B cell (primary cell): Measurements from ENCODE around the gene TMEM106C. TPM values are rescaled to one million over a fixed set of nuclear protein-coding genes. Genes with fewer than 3 reads are reported as not detected.

ENCODE experiments used
- ATAC-seq: fragments of 200-7000 bp; cut with Tn5 transposase; one replicate; pipeline ENCODE4 v1.10.0; 2021; ENCODE audit warnings: low read depth, mild to moderate bottlenecking, moderate number of reproducible peaks, moderate library complexity
- CTCF ChIA-PET: fragments of 350-600 bp; sonication (Branson Sonifier 250); formaldehyde crosslinking; loops from one replicate; lab custom pipeline; 2021; ENCODE audit warnings: antibody characterized with exemption, inconsistent platforms; lab: Charles Lee
- POLR2A ChIA-PET: fragments of 350-600 bp; sonication (Branson Sonifier 250); formaldehyde crosslinking; loops from one replicate; lab custom pipeline; 2021; ENCODE audit warnings: antibody characterized with exemption; lab: Charles Lee
- DNase-seq: peaks from one replicate; pipeline ENCODE4 v3.0.0; 2013
- H2AFZ ChIP-seq: 2 replicates; pipeline ENCODE4 v1.6.1; 2012; ENCODE audit warnings: mild to moderate bottlenecking, low read depth, low read length; ENCODE audit not compliant: insufficient read depth, poor library complexity, severe bottlenecking
- H3K27ac ChIP-seq, 2 donors: 1 replicate in 1 of 2; 2 replicates in 1 of 2; pipeline ENCODE4 v1.5.1; 2012 to 2013; ENCODE audit warnings: low read length in 2 of 2, mild to moderate bottlenecking in 2 of 2, moderate library complexity in 1 of 2
- H3K27me3 ChIP-seq, 4 experiments: fragments of 200-600 bp in 1 of 4; sonication (generic) in 1 of 4; replicated peaks in 1 of 4; 1 replicate in 2 of 4; 2 replicates in 2 of 4; pipeline versions ENCODE4 v1.6.1 to v1.7.0; 2013 to 2016; ENCODE audit warnings: low read length in 3 of 4, mild to moderate bottlenecking in 2 of 4, mixed read lengths in 1 of 4, moderate library complexity in 1 of 4; ENCODE audit not compliant: insufficient read depth in 4 of 4, control insufficient read depth in 3 of 4; ENCODE audit errors: control extremely low read depth in 1 of 4
- H3K36me3 ChIP-seq, 2 experiments: replicated peaks in 1 of 2; 1 replicate in 1 of 2; 2 replicates in 1 of 2; pipeline versions ENCODE4 v1.6.1 to v1.7.1; 2013; ENCODE audit warnings: low read length in 1 of 2; ENCODE audit not compliant: insufficient read depth in 2 of 2, control insufficient read depth in 1 of 2; ENCODE audit errors: control extremely low read depth in 1 of 2, extremely low read depth in 1 of 2
- H3K4me1 ChIP-seq, 2 donors: fragments of 200-600 bp in 1 of 2; sonication (generic) in 1 of 2; 1 replicate in 1 of 2; 2 replicates in 1 of 2; pipeline versions ENCODE4 v1.5.1 to v1.6.1; 2013 to 2017; ENCODE audit warnings: low read length in 2 of 2; ENCODE audit not compliant: control insufficient read depth in 2 of 2, insufficient read depth in 2 of 2
- H3K4me2 ChIP-seq: replicated peaks from 2 replicates; pipeline ENCODE3; 2012; ENCODE audit warnings: mild to moderate bottlenecking, low read depth, low read length; ENCODE audit not compliant: poor library complexity, severe bottlenecking
- H3K4me3 ChIP-seq, 5 experiments: fragments of 200-600 bp in 1 of 5; sonication (generic) in 1 of 5; 1 replicate in 3 of 5; 2 replicates in 2 of 5; pipeline versions ENCODE4 v1.5.1 to v1.7.0; 2011 to 2016; ENCODE audit warnings: low read length in 4 of 5, mild to moderate bottlenecking in 4 of 5, low read depth in 2 of 5, control low read depth in 1 of 5, moderate library complexity in 1 of 5; ENCODE audit not compliant: insufficient read depth in 1 of 5; ENCODE audit errors: control extremely low read depth in 1 of 5, extremely low read depth in 1 of 5
- H3K79me2 ChIP-seq: fragments of 200-600 bp; sonication (generic); one replicate; pipeline ENCODE4 v1.6.0; 2016; ENCODE audit warnings: low read length; ENCODE audit not compliant: control insufficient read depth, insufficient read depth
- H3K9ac ChIP-seq: fragments of 200-600 bp; sonication (generic); 2 replicates; pipeline ENCODE4 v1.6.1; 2017; ENCODE audit warnings: mild to moderate bottlenecking, low read length, moderate library complexity
- H3K9me3 ChIP-seq, 3 donors: one replicate each; pipeline versions ENCODE4 v1.6.1 to v1.7.1; 2013; ENCODE audit warnings: low read length in 2 of 3; ENCODE audit not compliant: control insufficient read depth in 2 of 3, insufficient read depth in 1 of 3; ENCODE audit errors: control extremely low read depth in 1 of 3
- H4K20me1 ChIP-seq: 2 replicates; pipeline ENCODE4 v1.6.0; 2012; ENCODE audit warnings: mild to moderate bottlenecking, low read length; ENCODE audit not compliant: insufficient read depth, control insufficient read depth, poor library complexity, severe bottlenecking
- H3K27ac Mint-ChIP-seq: one replicate; pipeline ENCODE4 v1.8.0; 2021; ENCODE audit warnings: mixed read lengths
- H3K27me3 Mint-ChIP-seq: one replicate; pipeline ENCODE4 v1.8.0; 2021; ENCODE audit warnings: mixed read lengths
- H3K4me1 Mint-ChIP-seq: one replicate; pipeline ENCODE4 v1.8.0; 2021; ENCODE audit warnings: mixed read lengths
- H3K4me3 Mint-ChIP-seq: one replicate; pipeline ENCODE4 v1.8.0; 2021; ENCODE audit warnings: mixed read lengths
- H3K9me3 Mint-ChIP-seq: one replicate; pipeline ENCODE4 v1.8.0; 2022; ENCODE audit warnings: mixed read lengths; ENCODE audit not compliant: insufficient read depth
- EZH2 ChIP-seq: IDR thresholded peaks from 2 replicates; pipeline ENCODE4 v1.6.1; 2012; ENCODE audit warnings: borderline replicate concordance, low read depth, mild to moderate bottlenecking, moderate library complexity, low read length; ENCODE audit not compliant: insufficient read depth, poor library complexity, severe bottlenecking
- WGBS: methylation state at CpG from one replicate; pipeline ENCODE4 v1.1.5; 2013; ENCODE audit warnings: missing lambda C conversion rate; ENCODE audit not compliant: insufficient coverage; 5-methylcytosine and 5-hydroxymethylcytosine counted together
- intact Hi-C: fragments of 100-400 bp; cut with micrococcal nuclease; formaldehyde crosslinking; loops from one replicate; pipeline ENCODE4 v1.10.0; 2022
- polyA plus RNA-seq: library from polyadenylated mRNA; depleted of rRNA; stranded (reverse); fragments of >200 nt; gene quantifications from 2 replicates; pipeline ENCODE4 v1.2.3, GENCODE V29; 2012
- total RNA-seq, 2 donors: library from RNA; stranded (reverse); fragments of 120-200 nt in 1 of 2; gene quantifications; 1 replicate in 1 of 2; 2 replicates in 1 of 2; pipeline versions ENCODE4 v1.2.3 to v1.2.4, GENCODE V29; 2013 to 2022
- TF ChIP-seq, protein P1 (sequence below): fragments of 200-600 bp; IDR thresholded peaks from one replicate; pipeline ENCODE4 v1.8.0; 2022; ENCODE audit warnings: antibody characterized with exemption, mild to moderate bottlenecking

Gene TMEM106C
- total and polyA plus RNA-seq, 2 donors (not counting 1 experiment from before 2014, with no cell fraction given), result 37.5 to 44.2 TPM

DNA sequence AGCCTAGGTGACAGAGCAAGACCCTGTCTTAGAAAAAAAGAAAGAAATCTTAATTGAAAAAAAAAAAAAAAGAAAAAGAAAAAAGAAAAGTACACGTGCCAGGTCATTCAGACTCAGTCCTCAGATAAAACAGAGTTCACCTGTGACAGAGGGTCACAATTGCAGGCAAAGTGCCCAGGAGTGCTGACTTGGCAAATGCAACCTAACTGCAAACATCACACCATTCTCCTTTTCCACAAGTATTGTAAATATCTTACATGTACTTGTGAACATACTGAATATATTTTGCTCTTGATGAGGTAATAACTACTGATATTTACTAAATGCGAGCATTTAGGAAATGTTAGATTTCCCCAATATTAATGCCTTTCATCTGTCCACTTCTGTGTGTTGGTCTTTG lies 49.9 kb downstream of the TMEM106C start:
- Histone ChIP-seq H3K4me1 (no peaks in the 10 kb centered on the region), H2AFZ (no peak overlapping the region), H3K9ac (no peak overlapping the region), H3K9me3 (no peaks in the 10 kb centered on the region), H3K36me3 (no peaks in the 10 kb centered on the region), H4K20me1 (no peaks in the 10 kb centered on the region), H3K27me3 (peaks cover 0 to 22% (median 8%) of the 10 kb centered on the region in 4 experiments), H3K4me3 (no peak overlapping the region), H3K27ac (no peak overlapping the region), H3K4me2 (no peak overlapping the region), H3K79me2 (no peaks in the 10 kb centered on the region)
- H3K4me1 Mint-ChIP-seq, result no peaks in the 10 kb centered on the region
- H3K4me3 Mint-ChIP-seq, result no peak overlapping the region
- POLR2A ChIA-PET, result no interaction called here
- WGBS, result no CpG with 5 or more reads among the region's 2 CpGs
- ATAC-seq, result no peak
- CTCF ChIA-PET, result no interaction called here
- DNase-seq, result no peak
- peaks cover 64% of the 10 kb centered on the region for H3K27me3 Mint-ChIP-seq
- intact Hi-C loops, result no loop called here
- H3K27ac Mint-ChIP-seq, result no peak overlapping the region
- H3K9me3 Mint-ChIP-seq, result no peaks in the 10 kb centered on the region
- TF ChIP-seq EZH2, result no peak
- TF ChIP-seq, protein P1, sequence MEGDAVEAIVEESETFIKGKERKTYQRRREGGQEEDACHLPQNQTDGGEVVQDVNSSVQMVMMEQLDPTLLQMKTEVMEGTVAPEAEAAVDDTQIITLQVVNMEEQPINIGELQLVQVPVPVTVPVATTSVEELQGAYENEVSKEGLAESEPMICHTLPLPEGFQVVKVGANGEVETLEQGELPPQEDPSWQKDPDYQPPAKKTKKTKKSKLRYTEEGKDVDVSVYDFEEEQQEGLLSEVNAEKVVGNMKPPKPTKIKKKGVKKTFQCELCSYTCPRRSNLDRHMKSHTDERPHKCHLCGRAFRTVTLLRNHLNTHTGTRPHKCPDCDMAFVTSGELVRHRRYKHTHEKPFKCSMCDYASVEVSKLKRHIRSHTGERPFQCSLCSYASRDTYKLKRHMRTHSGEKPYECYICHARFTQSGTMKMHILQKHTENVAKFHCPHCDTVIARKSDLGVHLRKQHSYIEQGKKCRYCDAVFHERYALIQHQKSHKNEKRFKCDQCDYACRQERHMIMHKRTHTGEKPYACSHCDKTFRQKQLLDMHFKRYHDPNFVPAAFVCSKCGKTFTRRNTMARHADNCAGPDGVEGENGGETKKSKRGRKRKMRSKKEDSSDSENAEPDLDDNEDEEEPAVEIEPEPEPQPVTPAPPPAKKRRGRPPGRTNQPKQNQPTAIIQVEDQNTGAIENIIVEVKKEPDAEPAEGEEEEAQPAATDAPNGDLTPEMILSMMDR, result no peak

DNA sequence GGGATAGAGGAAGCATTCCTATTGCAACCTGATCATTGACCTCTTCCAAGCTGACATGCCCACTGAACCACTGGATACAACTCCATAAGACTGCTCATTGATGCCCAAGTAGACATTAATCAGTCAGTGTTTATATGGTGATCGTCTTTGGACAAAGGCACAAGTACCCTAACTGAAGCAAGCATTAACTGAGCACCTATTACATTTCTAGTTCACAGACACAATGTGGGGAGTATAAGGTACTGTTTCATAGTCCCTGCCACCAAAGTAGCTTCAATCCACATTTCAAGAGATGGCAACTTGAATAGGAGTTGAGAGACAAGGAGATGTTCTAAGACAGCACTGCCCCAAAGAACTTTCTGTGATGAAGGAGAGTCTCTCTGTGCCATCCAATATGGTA lies 51.7 kb downstream of the TMEM106C start:
- no peak overlapping the region for H2AFZ ChIP-seq
- no peaks in the 10 kb centered on the region for H3K9me3 Mint-ChIP-seq
- no peaks in the 10 kb centered on the region for H3K4me1 ChIP-seq
- WGBS, result no CpG with 5 or more reads among the region's 1 CpG
- no peak overlapping the region for H3K27ac ChIP-seq
- ATAC-seq, result no peak
- H3K4me2 ChIP-seq, result no peak overlapping the region
- H3K27me3 ChIP-seq, result peaks cover 0 to 13% (median 3%) of the 10 kb centered on the region in 4 experiments
- TF ChIP-seq, protein P1, result no peak
- no peak for TF ChIP-seq EZH2
- intact Hi-C loops, result no loop called here
- H3K79me2 ChIP-seq, result no peaks in the 10 kb centered on the region
- no peaks in the 10 kb centered on the region for H4K20me1 ChIP-seq
- H3K4me3 ChIP-seq, result no peak overlapping the region
- no peak overlapping the region for H3K9ac ChIP-seq
- H3K4me3 Mint-ChIP-seq, result no peak overlapping the region
- H3K9me3 ChIP-seq, result no peaks in the 10 kb centered on the region
- H3K27me3 Mint-ChIP-seq, result peaks cover 54% of the 10 kb centered on the region
- H3K36me3 ChIP-seq, result no peaks in the 10 kb centered on the region
- no peaks in the 10 kb centered on the region for H3K4me1 Mint-ChIP-seq
- ChIA-PET CTCF (interaction anchor here (0.6 kb wide), 1 partner anchor 27 kb away, joined by 3 read pairs; no protein-coding TSS in a partner anchor), POLR2A (no interaction called here)
- no peak for DNase-seq
- H3K27ac Mint-ChIP-seq, result no peak overlapping the region
